ENCODE data around the gene CYP2F1. TPM values are rescaled to one million over a fixed set of nuclear protein-coding genes. Genes with fewer than 3 reads are reported as not detected.
A peak's percentile ranks its signal among the peaks of the same experiment; 100 is the strongest.
"Not testable (repeated sequence)": the region's sequence is repeated elsewhere in the genome, so short reads cannot be mapped to it uniquely, and the experiment has no call there.

The CYP2F1 gene
- total RNA-seq, 1 donor from 2014 or later, result not detected

DNA sequence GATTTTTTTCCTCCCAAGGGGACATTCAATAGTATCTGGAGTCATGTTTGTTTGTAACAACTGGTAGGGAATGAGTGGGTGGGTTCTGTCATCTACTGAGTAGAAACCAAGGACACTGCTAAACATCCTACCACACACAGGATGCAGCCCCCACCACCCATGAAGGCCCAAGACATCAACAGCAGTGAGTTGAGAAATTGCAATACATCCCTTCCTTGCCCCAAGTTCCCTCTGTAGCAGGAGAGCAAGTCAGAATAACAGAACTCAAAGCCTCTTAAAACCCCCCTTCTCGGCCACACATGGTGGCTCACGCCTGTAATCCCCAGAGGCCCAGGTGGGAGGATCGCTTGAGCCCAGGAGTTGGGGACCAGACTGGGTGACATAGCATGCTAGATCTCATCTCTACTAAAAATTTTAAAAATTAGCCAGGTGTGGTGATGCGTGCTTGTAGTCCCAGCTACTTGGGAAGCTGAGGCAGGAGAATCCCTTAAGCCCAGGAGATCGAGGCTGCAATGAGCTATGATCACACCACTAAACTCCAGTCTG, 2.4 kb upstream of the CYP2F1 start:
- DNase-seq (ENCODE audit: low read depth), result no peak
- no peak overlapping the region for H3K4me3 ChIP-seq (ENCODE audit: low read depth, low read length)
- no peak for TF ChIP-seq CTCF (conservative IDR thresholded peaks at IDR 0.05; ENCODE audit: low read depth, low read length)

- no peak for DNase-seq (ENCODE audit: low read depth)
- H3K4me3 ChIP-seq (ENCODE audit: low read depth, low read length), result no peak overlapping the region
- TF ChIP-seq CTCF (conservative IDR thresholded peaks at IDR 0.05; ENCODE audit: low read depth, low read length), result no peak
Observed at GRCh38 chr19:41112728-41113290, 1.4 kb upstream of the CYP2F1 start.

DNA sequence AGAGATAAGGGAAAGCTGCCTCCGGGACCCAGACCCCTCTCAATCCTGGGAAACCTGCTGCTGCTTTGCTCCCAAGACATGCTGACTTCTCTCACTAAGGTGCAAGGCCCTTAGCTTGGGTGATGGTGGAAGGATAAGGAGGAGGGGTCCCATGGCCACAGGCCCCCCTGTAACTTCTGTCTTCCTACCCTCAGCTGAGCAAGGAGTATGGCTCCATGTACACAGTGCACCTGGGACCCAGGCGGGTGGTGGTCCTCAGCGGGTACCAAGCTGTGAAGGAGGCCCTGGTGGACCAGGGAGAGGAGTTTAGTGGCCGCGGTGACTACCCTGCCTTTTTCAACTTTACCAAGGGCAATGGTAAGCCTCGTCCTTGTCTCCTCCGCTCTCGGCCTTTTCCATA, 2.0 kb downstream of the CYP2F1 start:
- TF ChIP-seq CTCF (conservative IDR thresholded peaks at IDR 0.05; ENCODE audit: low read depth, low read length), result no peak
- H3K4me3 ChIP-seq (ENCODE audit: low read depth, low read length), result no peak overlapping the region
- no peak for DNase-seq (ENCODE audit: low read depth)

GRCh38 chr19:41120929-41121911, 7.0 kb downstream of the CYP2F1 start:
- DNase-seq (ENCODE audit: low read depth); H3K4me3 ChIP-seq (ENCODE audit: low read depth, low read length): not testable (repeated sequence)

- DNase-seq (ENCODE audit: low read depth); H3K4me3 ChIP-seq (ENCODE audit: low read depth, low read length): not testable (repeated sequence)
Observed at GRCh38 chr19:41122846-41123245, 8.6 kb downstream of the CYP2F1 start.

DNA sequence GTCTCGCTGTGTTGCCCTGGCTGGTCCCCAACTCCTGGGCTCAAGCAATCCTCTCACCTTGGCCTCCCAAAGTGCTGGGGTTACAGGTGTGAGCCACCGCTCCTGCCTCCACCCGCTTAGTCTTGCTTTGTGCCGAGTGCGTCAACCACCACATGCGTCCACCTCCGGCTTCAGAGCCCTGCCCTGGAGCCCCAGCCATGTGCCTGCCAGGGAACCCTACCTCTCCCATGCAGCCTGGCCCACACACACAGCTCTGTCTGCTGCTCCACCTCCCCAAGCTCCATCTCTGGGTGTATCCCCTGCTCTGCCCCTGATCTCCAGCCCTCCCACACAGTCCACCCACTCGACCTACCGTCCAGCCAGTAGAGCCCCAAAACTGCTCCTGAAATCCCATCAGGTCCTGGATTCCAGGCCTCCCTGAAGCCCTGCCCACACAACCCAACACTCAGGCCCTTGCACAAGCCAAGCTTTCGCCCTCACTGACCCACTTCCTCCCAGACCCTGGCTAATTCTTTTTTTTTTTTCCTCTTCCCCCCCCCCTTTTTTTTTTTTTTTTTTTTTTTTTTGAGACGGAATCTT, 9.6 kb downstream of the CYP2F1 start:
- no peak for DNase-seq (ENCODE audit: low read depth)
- no peak for TF ChIP-seq CTCF (conservative IDR thresholded peaks at IDR 0.05; ENCODE audit: low read depth, low read length)
- H3K4me3 ChIP-seq (ENCODE audit: low read depth, low read length), result no peak overlapping the region

- DNase-seq (ENCODE audit: low read depth); H3K4me3 ChIP-seq (ENCODE audit: low read depth, low read length): not testable (repeated sequence)
- peak; percentile 64 for TF ChIP-seq CTCF (conservative IDR thresholded peaks at IDR 0.05; ENCODE audit: low read depth, low read length)
Observed at GRCh38 chr19:41126765-41127203, 12.6 kb downstream of the CYP2F1 start.

GRCh38 chr19:41127362-41127761, 13.1 kb downstream of the CYP2F1 start:
- not testable (repeated sequence) for DNase-seq (ENCODE audit: low read depth)

More at GRCh38 chr19:41127362-41127761, 13.1 kb downstream of the CYP2F1 start:
- not testable (repeated sequence) for H3K4me3 ChIP-seq (ENCODE audit: low read depth, low read length)

Measured in epithelial cell of proximal tubule (primary cell).